ENCODE results near the gene JMJD7. TPM values are rescaled to one million over a fixed set of nuclear protein-coding genes. Genes with fewer than 3 reads are reported as not detected.
"Not testable (repeated sequence)": the region's sequence is repeated elsewhere in the genome, so short reads cannot be mapped to it uniquely, and the experiment has no call there.

JMJD7 gene
- total RNA-seq, 2 donors from 2014 or later = 8.4 to 10.9 TPM

DNA sequence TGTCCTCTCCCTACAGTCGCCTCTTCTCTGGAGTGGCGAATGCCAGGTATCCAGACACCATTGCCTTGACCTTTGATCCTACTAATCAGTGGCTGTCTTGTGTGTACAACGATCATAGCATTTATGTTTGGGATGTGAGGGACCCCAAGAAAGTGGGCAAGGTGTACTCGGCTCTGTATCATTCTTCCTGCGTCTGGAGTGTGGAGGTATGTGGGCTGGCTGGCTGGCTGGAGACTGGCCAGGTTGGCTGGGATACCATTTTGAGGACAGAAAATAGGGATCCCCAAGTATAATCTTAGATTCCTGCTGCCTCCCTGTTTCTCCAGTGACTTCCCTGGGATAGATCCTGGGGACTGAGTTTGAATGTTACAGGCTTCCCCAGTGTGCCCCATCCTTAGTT is 13.4 kb upstream of the JMJD7 start:
- intact Hi-C loops (cut with DNase I, micrococcal nuclease) = loop anchor here in 1 of 2 donors (5.0 kb wide), 1 partner anchor 42 kb away; the partner anchor contains the start of gene MAPKBP1
- ATAC-seq (no peak), DNase-seq (no peak)

DNA sequence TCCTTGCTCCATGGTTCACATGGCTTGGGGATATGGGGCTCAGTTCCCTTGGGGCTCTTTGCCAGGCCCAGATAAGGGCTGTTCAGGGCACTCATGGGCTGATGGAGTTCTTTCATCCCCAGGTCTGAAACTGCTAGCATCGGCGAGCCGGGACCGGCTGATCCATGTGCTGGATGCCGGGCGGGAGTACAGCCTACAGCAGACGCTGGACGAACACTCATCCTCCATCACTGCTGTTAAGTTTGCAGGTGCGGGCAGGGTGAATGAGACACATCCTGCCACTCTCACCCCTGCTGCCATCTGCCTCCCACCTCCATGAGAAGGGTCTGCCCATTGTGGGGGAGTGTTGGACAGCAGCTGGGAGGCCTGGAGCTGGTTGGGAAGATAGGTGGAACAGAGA is 11.1 kb upstream of the JMJD7 start:
- DNase-seq (no peak), ATAC-seq (no peak)
- intact Hi-C loops (cut with DNase I, micrococcal nuclease) = no loop called here

GRCh38 chr15:41817327-41817726 is 10.6 kb upstream of the JMJD7 start:
- ATAC-seq = no peak
- DNase-seq = no peak
- intact Hi-C loops (cut with DNase I, micrococcal nuclease) = no loop called here

DNA sequence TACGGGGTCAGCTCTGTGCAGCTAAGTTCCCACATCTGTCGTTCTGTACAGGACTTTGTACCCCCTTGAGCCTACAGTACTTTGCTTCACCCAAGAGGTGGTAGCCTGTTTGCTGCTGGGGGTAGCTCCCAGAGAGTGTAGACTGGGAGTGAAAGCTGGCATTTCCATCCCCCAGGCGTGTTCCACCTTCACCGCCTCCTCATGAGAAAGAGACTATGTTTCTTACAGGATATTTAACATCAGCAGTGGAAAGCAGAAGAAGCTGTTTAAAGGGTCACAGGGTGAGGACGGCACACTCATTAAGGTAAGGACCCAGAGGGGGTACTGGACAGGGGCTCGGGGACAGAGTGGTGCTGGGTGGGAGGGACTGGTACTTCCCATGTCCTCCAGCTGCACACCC is 10.1 kb upstream of the JMJD7 start:
- DNase-seq (no peak), ATAC-seq (no peak)
- intact Hi-C loops (cut with DNase I, micrococcal nuclease) = no loop called here

DNA sequence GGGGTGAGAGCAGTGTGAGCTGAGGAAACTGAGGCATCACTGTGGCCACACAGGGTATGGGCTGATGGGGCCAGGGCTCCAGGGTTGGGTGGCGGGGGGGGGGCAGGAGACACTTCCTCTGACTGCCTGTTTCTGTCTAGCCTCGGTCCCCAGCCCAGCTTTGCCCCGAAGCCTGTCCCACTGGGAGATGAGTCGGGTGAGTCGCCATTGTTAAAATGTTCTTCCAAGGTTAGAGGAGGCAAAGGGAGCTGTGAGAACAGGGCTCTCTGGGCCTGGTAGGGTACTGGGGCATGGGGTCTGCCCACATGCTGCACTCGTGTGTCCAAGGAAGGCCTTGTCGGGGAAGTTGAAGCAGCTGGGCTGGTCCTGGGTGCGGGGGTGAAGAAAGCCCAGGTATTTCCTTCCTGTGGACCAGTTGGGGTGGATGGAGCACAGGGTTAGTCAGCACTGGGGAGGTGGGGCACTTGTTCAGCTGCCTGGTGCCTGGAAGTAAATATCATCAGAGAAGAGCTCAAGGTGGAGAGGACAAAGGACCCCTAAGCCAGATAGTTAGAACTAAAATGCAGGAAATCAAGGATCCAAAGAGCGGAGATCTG is 8.3 kb upstream of the JMJD7 start:
- no peak for DNase-seq
- intact Hi-C loops (cut with DNase I, micrococcal nuclease) = no loop called here
- ATAC-seq = no peak

- peak; percentile 72 for ATAC-seq
- intact Hi-C loops (cut with DNase I, micrococcal nuclease) = no loop called here
- no peak for DNase-seq
Measured at GRCh38 chr15:41820791-41821423, 7.0 kb upstream of the JMJD7 start.

DNA sequence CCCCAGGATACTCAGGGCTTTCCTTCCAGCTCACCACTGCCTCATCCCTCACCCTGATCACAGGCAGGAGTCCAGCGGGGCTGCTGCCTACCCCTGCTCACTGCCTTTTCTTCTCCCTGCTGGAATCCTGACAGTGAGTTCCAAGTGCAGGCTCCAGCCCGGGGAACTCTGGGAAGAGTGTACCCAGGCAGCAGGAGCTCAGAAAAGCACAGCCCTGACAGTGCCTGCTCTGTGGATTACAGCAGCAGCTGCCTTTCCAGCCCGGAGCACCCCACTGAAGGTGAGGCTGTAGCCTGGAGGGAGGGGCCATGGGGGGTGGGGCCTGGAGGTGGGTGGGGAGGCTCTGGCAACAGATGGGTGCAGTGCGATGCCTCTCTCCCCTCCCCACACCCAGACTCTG is 6.1 kb upstream of the JMJD7 start:
- no peak for ATAC-seq
- intact Hi-C loops (cut with DNase I, micrococcal nuclease) = no loop called here
- DNase-seq = no peak

DNA sequence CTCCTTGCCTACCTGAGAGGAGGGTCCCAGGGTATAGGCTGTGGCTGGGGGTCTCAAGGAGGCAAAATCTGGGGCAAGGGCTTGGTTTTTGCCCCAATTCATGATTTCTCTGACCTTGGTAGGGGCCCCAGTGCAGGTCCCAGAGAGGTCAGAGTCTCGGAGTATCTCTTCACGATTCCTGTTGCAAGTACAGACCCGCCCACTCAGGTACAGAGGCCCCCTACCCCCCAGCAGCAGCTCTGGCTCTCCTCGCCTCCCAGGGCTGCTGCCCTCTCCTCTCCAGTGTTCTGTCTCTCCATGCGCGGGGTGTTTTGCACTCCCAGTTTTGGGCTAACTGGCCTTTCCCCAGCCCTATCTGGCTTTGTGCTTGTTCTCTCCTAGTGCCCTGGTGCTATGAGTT is 5.4 kb upstream of the JMJD7 start:
- ATAC-seq (no peak), DNase-seq (no peak)
- intact Hi-C loops (cut with DNase I, micrococcal nuclease) = no loop called here

DNA sequence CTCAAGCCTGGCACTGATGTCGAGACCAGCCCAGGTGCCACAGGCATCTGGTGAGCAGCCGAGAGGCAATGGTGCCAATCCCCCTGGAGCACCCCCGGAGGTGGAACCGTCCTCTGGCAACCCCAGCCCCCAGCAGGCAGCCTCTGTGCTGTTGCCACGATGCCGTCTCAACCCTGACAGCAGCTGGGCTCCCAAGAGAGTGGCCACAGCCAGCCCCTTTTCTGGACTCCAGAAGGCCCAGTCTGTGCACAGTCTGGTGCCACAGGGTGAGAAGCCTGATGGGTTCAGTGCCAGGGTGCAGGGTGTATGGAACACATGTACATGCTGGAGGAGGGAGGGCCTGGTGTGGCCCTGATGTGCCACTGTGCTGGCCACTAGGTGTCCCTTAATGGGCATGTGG is 4.9 kb upstream of the JMJD7 start:
- intact Hi-C loops (cut with DNase I, micrococcal nuclease) = no loop called here
- no peak for DNase-seq

GRCh38 chr15:41823502-41823901 is 4.4 kb upstream of the JMJD7 start:
- DNase-seq = no peak
- intact Hi-C loops (cut with DNase I, micrococcal nuclease) = no loop called here
- no peak for ATAC-seq

More for the DNA sequence above, 4.9 kb upstream of the JMJD7 start:
- no peak for ATAC-seq

DNA sequence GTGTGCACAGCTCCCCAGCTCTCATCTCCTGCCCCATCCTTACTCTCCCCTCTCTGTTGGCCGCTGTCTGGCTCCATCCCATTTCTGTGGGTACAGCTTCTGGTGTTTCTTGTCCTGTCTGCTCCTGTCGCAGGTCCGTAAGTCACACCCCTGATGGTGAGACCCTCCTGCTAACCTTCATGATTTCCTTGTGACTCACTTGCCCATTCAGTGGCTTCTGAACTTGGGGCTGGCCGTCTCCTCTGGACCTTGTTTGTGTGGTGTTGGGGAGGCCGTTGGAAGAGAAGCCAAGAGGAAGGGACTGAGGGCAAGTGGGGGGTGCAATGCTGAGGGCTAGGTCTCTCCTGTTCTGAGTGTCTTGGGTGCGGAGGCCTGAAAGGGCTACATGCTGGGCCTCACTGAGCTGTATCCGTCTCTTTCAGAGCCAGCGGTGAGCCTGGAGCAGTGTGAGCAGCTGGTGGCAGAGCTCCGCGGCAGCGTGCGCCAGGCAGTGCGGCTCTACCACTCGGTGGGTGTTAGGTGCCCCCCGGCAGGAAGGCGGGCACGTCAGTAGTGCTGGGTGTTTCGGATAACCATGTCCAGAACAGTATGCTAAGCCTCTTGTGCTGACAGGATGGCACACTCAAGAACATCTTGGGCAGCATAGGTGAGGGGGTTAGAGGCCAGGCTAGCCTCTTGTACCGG is 3.7 kb upstream of the JMJD7 start:
- DNase-seq = no peak
- no peak for ATAC-seq
- intact Hi-C loops (cut with DNase I, micrococcal nuclease) = no loop called here

DNA sequence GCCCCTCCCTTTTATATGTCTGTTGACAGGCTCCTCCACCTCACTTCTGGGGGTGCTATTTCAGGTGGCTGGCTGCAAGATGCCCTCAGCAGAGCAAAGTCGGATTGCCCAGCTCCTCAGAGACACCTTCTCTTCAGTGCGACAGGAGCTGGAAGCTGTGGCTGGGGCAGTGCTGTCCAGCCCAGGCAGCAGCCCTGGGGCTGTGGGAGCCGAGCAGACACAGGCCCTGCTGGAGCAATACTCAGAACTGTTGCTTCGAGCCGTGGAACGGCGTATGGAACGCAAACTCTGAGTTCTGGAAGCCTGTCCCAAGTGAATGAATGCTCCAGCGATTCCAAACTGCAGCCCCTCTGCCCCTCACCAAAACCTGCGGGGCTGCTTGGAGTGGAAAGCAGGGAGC is 2.7 kb upstream of the JMJD7 start:
- ATAC-seq = no peak
- intact Hi-C loops (cut with DNase I, micrococcal nuclease) = no loop called here

DNA sequence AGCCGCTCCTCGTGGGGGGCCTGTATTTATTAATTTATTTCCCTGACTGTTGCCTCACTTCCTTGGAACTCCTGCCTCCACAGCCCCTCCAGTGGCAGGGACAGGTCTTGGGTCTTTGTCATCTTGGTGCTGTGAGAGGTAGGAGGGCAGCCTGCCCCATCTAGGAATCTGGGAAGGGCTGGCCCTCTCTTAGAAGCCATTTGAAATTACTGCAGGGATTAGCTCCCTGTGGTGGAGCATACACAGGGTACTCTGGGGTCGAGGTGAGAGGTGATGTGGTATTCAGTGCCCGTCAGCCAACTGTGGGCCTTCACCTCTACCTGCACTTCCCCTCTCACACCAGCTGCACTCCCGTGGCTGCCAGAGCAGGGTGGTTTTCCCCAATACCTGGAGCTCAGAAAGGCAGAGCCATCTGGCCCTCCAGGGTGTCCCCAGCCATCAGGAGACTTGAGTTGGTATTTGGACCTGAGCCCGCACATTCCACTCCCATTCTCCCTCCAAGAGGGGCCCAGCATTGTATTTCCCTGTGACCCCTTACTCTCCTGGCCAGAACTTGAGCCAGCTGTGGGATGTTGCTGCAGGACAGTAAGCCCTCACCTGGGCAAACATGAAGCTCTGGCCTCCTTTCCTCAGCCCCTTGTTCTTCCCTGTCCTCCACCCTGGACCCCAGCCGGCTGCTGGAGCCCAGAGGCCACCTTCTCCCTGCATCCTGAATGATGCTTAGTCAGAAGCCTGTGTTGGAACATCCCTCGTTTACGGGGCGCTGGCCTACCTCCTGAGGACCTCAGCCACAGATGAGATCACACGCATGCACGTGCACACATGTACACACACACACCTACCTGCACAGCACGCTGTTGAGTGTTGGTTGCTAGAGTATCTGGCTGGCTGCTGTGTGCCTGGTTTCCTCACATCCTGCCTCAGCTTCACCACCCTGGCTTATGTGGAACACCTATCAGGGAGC is 2.0 kb upstream of the JMJD7 start:
- DNase-seq = no peak
- no peak for ATAC-seq
- intact Hi-C loops (cut with DNase I, micrococcal nuclease) = no loop called here

More for the DNA sequence above, 2.7 kb upstream of the JMJD7 start:
- no peak for DNase-seq

GRCh38 chr15:41827290-41827879 is 507 bp upstream of the JMJD7 start:
- DNase-seq = peak in 1 of 2 donors; percentile 53
- intact Hi-C loops (cut with DNase I, micrococcal nuclease) = no loop called here
- peak; percentile 20 for ATAC-seq

DNA sequence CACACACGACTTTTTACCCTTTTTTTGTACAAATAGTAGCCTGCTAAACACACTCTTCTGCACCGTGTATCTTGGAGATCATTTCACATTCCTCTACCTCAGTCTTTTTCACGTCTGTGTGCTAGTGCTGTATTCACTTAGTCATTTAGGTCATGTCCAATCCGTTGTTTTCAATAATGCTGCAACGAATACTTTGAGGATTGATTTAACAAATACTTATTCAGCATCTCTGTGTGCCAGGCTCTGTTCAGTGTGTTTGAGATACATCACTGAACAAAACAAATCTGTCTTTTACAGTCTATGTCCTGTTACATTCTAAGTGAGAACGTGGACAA is 882 bp downstream of the JMJD7 start:
- intact Hi-C loops (cut with DNase I, micrococcal nuclease) = no loop called here
- DNase-seq (no peak), ATAC-seq (no peak)

DNA sequence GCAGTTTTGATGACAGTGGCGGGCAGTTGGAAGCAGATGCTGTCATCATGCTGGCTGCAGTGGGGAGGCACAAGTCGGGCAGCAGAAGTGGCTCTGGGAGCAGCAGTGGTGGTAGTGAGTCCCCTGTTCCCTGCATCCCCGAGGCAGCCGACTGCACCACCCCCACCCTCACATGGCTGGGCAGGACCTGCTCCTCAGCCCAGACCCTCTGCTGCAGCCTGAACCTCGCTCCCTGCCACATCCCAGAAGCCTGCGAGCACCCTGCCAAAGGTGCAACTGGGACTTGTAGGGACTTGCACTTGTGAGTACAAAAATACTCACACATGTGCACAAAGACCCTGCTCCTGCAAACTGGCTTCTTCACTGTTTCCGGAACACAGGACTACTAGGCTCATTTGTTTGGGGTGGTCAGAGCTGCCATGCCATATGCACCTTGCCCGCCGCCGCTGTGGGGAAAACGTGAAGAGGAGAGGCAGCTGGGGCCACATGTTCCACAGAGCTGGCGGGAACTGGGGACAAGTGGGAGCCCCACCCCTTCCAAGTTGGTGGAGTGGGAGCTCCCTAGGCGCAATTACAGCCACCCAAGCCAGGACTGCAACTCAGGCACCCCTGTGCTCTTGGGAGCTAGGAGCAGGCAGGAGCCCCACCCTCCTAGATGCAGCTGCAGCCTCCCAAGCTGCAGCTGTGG is 2.2 kb downstream of the JMJD7 start:
- DNase-seq (no peak), ATAC-seq (no peak)
- intact Hi-C loops (cut with DNase I, micrococcal nuclease) = no loop called here

- intact Hi-C loops (cut with DNase I, micrococcal nuclease); DNase-seq; ATAC-seq: not testable (repeated sequence)
Measured at GRCh38 chr15:41831291-41831690, 3.4 kb downstream of the JMJD7 start.

DNA sequence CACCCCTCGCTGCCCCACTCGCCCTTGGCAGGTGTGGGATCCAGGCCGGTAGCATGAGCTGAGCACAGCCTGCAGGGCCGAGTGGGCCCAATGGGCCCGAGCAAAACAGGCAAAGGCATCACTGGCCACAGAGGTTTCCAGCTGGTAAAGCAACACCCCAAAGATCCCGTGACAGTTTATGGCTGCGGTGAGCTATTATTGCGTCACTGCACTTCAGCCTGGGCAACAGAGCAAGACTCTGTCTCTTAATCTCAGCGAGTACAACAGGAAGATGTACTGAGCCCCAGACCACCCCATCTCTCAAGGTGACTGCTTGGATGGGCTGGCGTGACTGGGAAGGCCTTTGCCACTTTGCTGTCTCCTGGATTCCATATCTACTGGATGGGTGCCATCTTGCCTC is 4.3 kb downstream of the JMJD7 start:
- no peak for ATAC-seq

DNA sequence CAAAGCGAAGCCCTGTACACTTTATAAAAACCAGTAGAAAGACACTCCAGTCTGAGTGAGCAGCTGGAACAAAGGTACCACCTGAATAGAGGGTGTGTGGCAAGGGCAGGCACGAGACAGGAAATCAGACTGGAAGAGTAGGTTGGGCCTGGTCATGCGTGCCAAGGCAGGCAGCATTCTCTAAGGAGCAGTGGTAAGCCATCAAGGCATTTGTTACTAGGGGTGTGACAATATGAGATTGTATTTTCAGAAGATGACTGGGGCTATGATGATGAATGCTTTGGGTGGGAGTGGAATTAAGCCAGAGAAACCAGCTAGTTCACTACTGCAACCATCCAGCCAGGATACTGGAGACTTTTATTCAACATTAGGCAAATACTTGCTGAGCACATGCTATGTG is 5.0 kb downstream of the JMJD7 start:
- intact Hi-C loops (cut with DNase I, micrococcal nuclease) = no loop called here
- no peak for DNase-seq

More for the DNA sequence above, 4.3 kb downstream of the JMJD7 start:
- no peak for DNase-seq
- intact Hi-C loops (cut with DNase I, micrococcal nuclease) = no loop called here

More for the DNA sequence above, 5.0 kb downstream of the JMJD7 start:
- ATAC-seq = no peak
